B cell (primary cell): Measurements from ENCODE around the gene PDK2. TPM values are rescaled to one million over a fixed set of nuclear protein-coding genes. Genes with fewer than 3 reads are reported as not detected.

Source experiments
- ATAC-seq: fragments of 200-7000 bp; cut with Tn5 transposase; one replicate; pipeline ENCODE4 v1.10.0; 2021; ENCODE audit warnings: low read depth, mild to moderate bottlenecking, moderate number of reproducible peaks, moderate library complexity
- CTCF ChIA-PET: fragments of 350-600 bp; sonication (Branson Sonifier 250); formaldehyde crosslinking; loops from one replicate; lab custom pipeline; 2021; ENCODE audit warnings: antibody characterized with exemption, inconsistent platforms; lab: Charles Lee
- POLR2A ChIA-PET: fragments of 350-600 bp; sonication (Branson Sonifier 250); formaldehyde crosslinking; loops from one replicate; lab custom pipeline; 2021; ENCODE audit warnings: antibody characterized with exemption; lab: Charles Lee
- DNase-seq: peaks from one replicate; pipeline ENCODE4 v3.0.0; 2013
- H2AFZ ChIP-seq: 2 replicates; pipeline ENCODE4 v1.6.1; 2012; ENCODE audit warnings: mild to moderate bottlenecking, low read depth, low read length; ENCODE audit not compliant: insufficient read depth, poor library complexity, severe bottlenecking
- H3K27ac ChIP-seq, 2 donors: 1 replicate in 1 of 2; 2 replicates in 1 of 2; pipeline ENCODE4 v1.5.1; 2012 to 2013; ENCODE audit warnings: low read length in 2 of 2, mild to moderate bottlenecking in 2 of 2, moderate library complexity in 1 of 2
- H3K27me3 ChIP-seq, 4 experiments: fragments of 200-600 bp in 1 of 4; sonication (generic) in 1 of 4; replicated peaks in 1 of 4; 1 replicate in 2 of 4; 2 replicates in 2 of 4; pipeline versions ENCODE4 v1.6.1 to v1.7.0; 2013 to 2016; ENCODE audit warnings: low read length in 3 of 4, mild to moderate bottlenecking in 2 of 4, mixed read lengths in 1 of 4, moderate library complexity in 1 of 4; ENCODE audit not compliant: insufficient read depth in 4 of 4, control insufficient read depth in 3 of 4; ENCODE audit errors: control extremely low read depth in 1 of 4
- H3K36me3 ChIP-seq, 2 experiments: replicated peaks in 1 of 2; 1 replicate in 1 of 2; 2 replicates in 1 of 2; pipeline versions ENCODE4 v1.6.1 to v1.7.1; 2013; ENCODE audit warnings: low read length in 1 of 2; ENCODE audit not compliant: insufficient read depth in 2 of 2, control insufficient read depth in 1 of 2; ENCODE audit errors: control extremely low read depth in 1 of 2, extremely low read depth in 1 of 2
- H3K4me1 ChIP-seq, 2 donors: fragments of 200-600 bp in 1 of 2; sonication (generic) in 1 of 2; 1 replicate in 1 of 2; 2 replicates in 1 of 2; pipeline versions ENCODE4 v1.5.1 to v1.6.1; 2013 to 2017; ENCODE audit warnings: low read length in 2 of 2; ENCODE audit not compliant: control insufficient read depth in 2 of 2, insufficient read depth in 2 of 2
- H3K4me2 ChIP-seq: replicated peaks from 2 replicates; pipeline ENCODE3; 2012; ENCODE audit warnings: mild to moderate bottlenecking, low read depth, low read length; ENCODE audit not compliant: poor library complexity, severe bottlenecking
- H3K4me3 ChIP-seq, 5 experiments: fragments of 200-600 bp in 1 of 5; sonication (generic) in 1 of 5; 1 replicate in 3 of 5; 2 replicates in 2 of 5; pipeline versions ENCODE4 v1.5.1 to v1.7.0; 2011 to 2016; ENCODE audit warnings: low read length in 4 of 5, mild to moderate bottlenecking in 4 of 5, low read depth in 2 of 5, control low read depth in 1 of 5, moderate library complexity in 1 of 5; ENCODE audit not compliant: insufficient read depth in 1 of 5; ENCODE audit errors: control extremely low read depth in 1 of 5, extremely low read depth in 1 of 5
- H3K79me2 ChIP-seq: fragments of 200-600 bp; sonication (generic); one replicate; pipeline ENCODE4 v1.6.0; 2016; ENCODE audit warnings: low read length; ENCODE audit not compliant: control insufficient read depth, insufficient read depth
- H3K9ac ChIP-seq: fragments of 200-600 bp; sonication (generic); 2 replicates; pipeline ENCODE4 v1.6.1; 2017; ENCODE audit warnings: mild to moderate bottlenecking, low read length, moderate library complexity
- H3K9me3 ChIP-seq, 3 donors: one replicate each; pipeline versions ENCODE4 v1.6.1 to v1.7.1; 2013; ENCODE audit warnings: low read length in 2 of 3; ENCODE audit not compliant: control insufficient read depth in 2 of 3, insufficient read depth in 1 of 3; ENCODE audit errors: control extremely low read depth in 1 of 3
- H4K20me1 ChIP-seq: 2 replicates; pipeline ENCODE4 v1.6.0; 2012; ENCODE audit warnings: mild to moderate bottlenecking, low read length; ENCODE audit not compliant: insufficient read depth, control insufficient read depth, poor library complexity, severe bottlenecking
- H3K27ac Mint-ChIP-seq: one replicate; pipeline ENCODE4 v1.8.0; 2021; ENCODE audit warnings: mixed read lengths
- H3K27me3 Mint-ChIP-seq: one replicate; pipeline ENCODE4 v1.8.0; 2021; ENCODE audit warnings: mixed read lengths
- H3K4me1 Mint-ChIP-seq: one replicate; pipeline ENCODE4 v1.8.0; 2021; ENCODE audit warnings: mixed read lengths
- H3K4me3 Mint-ChIP-seq: one replicate; pipeline ENCODE4 v1.8.0; 2021; ENCODE audit warnings: mixed read lengths
- H3K9me3 Mint-ChIP-seq: one replicate; pipeline ENCODE4 v1.8.0; 2022; ENCODE audit warnings: mixed read lengths; ENCODE audit not compliant: insufficient read depth
- EZH2 ChIP-seq: IDR thresholded peaks from 2 replicates; pipeline ENCODE4 v1.6.1; 2012; ENCODE audit warnings: borderline replicate concordance, low read depth, mild to moderate bottlenecking, moderate library complexity, low read length; ENCODE audit not compliant: insufficient read depth, poor library complexity, severe bottlenecking
- WGBS: methylation state at CpG from one replicate; pipeline ENCODE4 v1.1.5; 2013; ENCODE audit warnings: missing lambda C conversion rate; ENCODE audit not compliant: insufficient coverage; 5-methylcytosine and 5-hydroxymethylcytosine counted together
- intact Hi-C: fragments of 100-400 bp; cut with micrococcal nuclease; formaldehyde crosslinking; loops from one replicate; pipeline ENCODE4 v1.10.0; 2022
- polyA plus RNA-seq: library from polyadenylated mRNA; depleted of rRNA; stranded (reverse); fragments of >200 nt; gene quantifications from 2 replicates; pipeline ENCODE4 v1.2.3, GENCODE V29; 2012
- total RNA-seq, 2 donors: library from RNA; stranded (reverse); fragments of 120-200 nt in 1 of 2; gene quantifications; 1 replicate in 1 of 2; 2 replicates in 1 of 2; pipeline versions ENCODE4 v1.2.3 to v1.2.4, GENCODE V29; 2013 to 2022
- TF ChIP-seq, protein P1 (sequence below): fragments of 200-600 bp; IDR thresholded peaks from one replicate; pipeline ENCODE4 v1.8.0; 2022; ENCODE audit warnings: antibody characterized with exemption, mild to moderate bottlenecking

The PDK2 gene
- total and polyA plus RNA-seq, 2 donors (not counting 1 experiment from before 2014, with no cell fraction given): 35.2 to 73.2 TPM

DNA sequence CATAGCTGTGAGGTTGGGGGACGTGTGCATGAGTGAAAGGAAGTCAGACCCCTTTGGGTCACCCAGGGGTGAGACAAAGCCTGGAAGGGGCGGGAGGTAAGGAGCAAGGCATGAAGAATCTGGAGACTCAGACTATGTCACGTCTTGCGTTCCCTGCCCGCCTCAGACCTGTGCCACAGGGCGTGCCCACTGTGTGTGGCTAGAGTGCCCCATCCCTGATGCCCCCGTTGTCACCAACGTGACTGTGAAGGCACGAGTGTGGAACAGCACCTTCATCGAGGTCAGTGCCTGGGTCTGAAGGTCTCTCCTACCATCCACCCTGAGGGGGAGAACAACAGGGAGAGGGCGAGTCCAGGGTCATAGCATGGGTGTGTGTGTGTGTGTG, 15.1 kb upstream of the PDK2 start:
- Mint-ChIP-seq H3K27me3 (no peaks in the 10 kb centered on the region), H3K4me1 (peaks cover 21% of the 10 kb centered on the region), H3K4me3 (no peak overlapping the region), H3K9me3 (no peaks in the 10 kb centered on the region), H3K27ac (no peak overlapping the region)
- ChIA-PET CTCF (interaction anchor here (0.7 to 3.3 kb wide), 3 partner anchors 13 to 218 kb away, joined by 3 to 13 read pairs (median 3); no protein-coding TSS in a partner anchor), POLR2A (interaction anchor here (0.8 kb wide), 1 partner anchor 50 kb away, joined by 4 read pairs; the partner anchor contains the start of gene SAMD14)
- ATAC-seq (no peak), DNase-seq (no peak)
- 87% methylated on average over 8 of the region's 11 CpGs for WGBS
- no peak overlapping the region for H3K4me2 ChIP-seq
- H3K4me1 ChIP-seq: peaks cover 7 to 22% of the 10 kb centered on the region in 2 donors
- no peaks in the 10 kb centered on the region for H3K79me2 ChIP-seq
- H3K9ac ChIP-seq: no peak overlapping the region
- H3K9me3 ChIP-seq: no peaks in the 10 kb centered on the region
- H2AFZ ChIP-seq: no peak overlapping the region
- H4K20me1 ChIP-seq: no peaks in the 10 kb centered on the region
- no peaks in the 10 kb centered on the region for H3K27me3 ChIP-seq
- no peak overlapping the region for H3K4me3 ChIP-seq
- H3K36me3 ChIP-seq: no peaks in the 10 kb centered on the region
- no peak for TF ChIP-seq EZH2
- TF ChIP-seq, protein P1, sequence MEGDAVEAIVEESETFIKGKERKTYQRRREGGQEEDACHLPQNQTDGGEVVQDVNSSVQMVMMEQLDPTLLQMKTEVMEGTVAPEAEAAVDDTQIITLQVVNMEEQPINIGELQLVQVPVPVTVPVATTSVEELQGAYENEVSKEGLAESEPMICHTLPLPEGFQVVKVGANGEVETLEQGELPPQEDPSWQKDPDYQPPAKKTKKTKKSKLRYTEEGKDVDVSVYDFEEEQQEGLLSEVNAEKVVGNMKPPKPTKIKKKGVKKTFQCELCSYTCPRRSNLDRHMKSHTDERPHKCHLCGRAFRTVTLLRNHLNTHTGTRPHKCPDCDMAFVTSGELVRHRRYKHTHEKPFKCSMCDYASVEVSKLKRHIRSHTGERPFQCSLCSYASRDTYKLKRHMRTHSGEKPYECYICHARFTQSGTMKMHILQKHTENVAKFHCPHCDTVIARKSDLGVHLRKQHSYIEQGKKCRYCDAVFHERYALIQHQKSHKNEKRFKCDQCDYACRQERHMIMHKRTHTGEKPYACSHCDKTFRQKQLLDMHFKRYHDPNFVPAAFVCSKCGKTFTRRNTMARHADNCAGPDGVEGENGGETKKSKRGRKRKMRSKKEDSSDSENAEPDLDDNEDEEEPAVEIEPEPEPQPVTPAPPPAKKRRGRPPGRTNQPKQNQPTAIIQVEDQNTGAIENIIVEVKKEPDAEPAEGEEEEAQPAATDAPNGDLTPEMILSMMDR: no peak
- intact Hi-C loops: no loop called here
- no peak overlapping the region for H3K27ac ChIP-seq

DNA sequence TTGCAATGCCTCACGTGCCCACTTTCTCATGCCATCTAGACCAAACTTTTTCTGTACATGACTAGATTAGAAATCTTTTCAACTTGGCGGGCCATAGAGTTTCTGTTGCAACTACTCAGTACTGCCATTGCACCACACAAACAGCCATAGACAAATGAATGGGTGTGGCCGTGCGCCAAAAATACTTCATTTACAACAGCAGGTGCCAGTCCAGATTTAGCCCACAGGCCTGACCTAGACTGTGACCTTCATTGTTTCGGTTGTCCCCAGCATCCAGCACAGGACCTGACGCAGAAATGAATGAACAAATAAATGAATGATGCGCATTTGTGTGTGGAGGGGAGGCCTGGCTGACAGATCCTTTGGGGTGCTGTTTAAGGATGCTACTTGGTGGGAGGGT, 14.3 kb upstream of the PDK2 start:
- H2AFZ ChIP-seq: no peak overlapping the region
- Mint-ChIP-seq H3K27ac (peak overlapping the region; percentile 80), H3K27me3 (no peaks in the 10 kb centered on the region), H3K4me1 (peaks cover 21% of the 10 kb centered on the region), H3K4me3 (peak overlapping the region; percentile 45), H3K9me3 (no peaks in the 10 kb centered on the region)
- H3K9me3 ChIP-seq: no peaks in the 10 kb centered on the region
- H3K36me3 ChIP-seq: no peaks in the 10 kb centered on the region
- DNase-seq (no peak), ATAC-seq (peak; percentile 45)
- H3K27me3 ChIP-seq: no peaks in the 10 kb centered on the region
- H3K4me3 ChIP-seq: no peak overlapping the region
- WGBS: 79% methylated on average over 6 of the region's 7 CpGs
- H3K79me2 ChIP-seq: no peaks in the 10 kb centered on the region
- ChIA-PET POLR2A (interaction anchor here (0.8 kb wide), 1 partner anchor 49 kb away, joined by 4 read pairs; the partner anchor contains the start of gene SAMD14), CTCF (interaction anchor here (3.3 kb wide), 1 partner anchor 13 kb away, joined by 13 read pairs; no protein-coding TSS in a partner anchor)
- no peaks in the 10 kb centered on the region for H4K20me1 ChIP-seq
- intact Hi-C loops: no loop called here
- H3K4me2 ChIP-seq: no peak overlapping the region
- H3K9ac ChIP-seq: no peak overlapping the region
- H3K27ac ChIP-seq: peak overlapping the region in 1 of 2 donors; percentile 44
- peaks cover 7 to 22% of the 10 kb centered on the region in 2 donors for H3K4me1 ChIP-seq
- TF ChIP-seq EZH2: no peak
- TF ChIP-seq, protein P1: no peak
